ENCODE results near the gene BICRA. TPM values are rescaled to one million over a fixed set of nuclear protein-coding genes. Genes with fewer than 3 reads are reported as not detected.
A peak's percentile ranks its signal among the peaks of the same experiment; 100 is the strongest.

BICRA gene
- total RNA-seq, 3 donors from 2014 or later = 4.2 to 8.3 (median 7.5) TPM

GRCh38 chr19:47619763-47620162 is 10.8 kb downstream of the BICRA start:
- Histone ChIP-seq H3K4me3 (no peak overlapping the region), H3K4me1 (peaks cover 0 to 10% of the 10 kb centered on the region in 2 donors), H3K9me3 (no peaks in the 10 kb centered on the region), H3K36me3 (no peaks in the 10 kb centered on the region), H3K27ac (no peak overlapping the region), H3K27me3 (no peaks in the 10 kb centered on the region)
- DNase-seq (ENCODE audit: low spot score in 2 of 2) = no peak
- TF ChIP-seq POLR2A (IDR thresholded peaks at IDR 0.05) (no peak), POLR2AphosphoS5 (IDR thresholded peaks at IDR 0.05) (no peak), CTCF (IDR thresholded peaks at IDR 0.05) (no peak)
- intact Hi-C loops (cut with DNase I; ENCODE audit: low total_unique reads) = no loop called here

GRCh38 chr19:47623151-47623920 is 14.4 kb downstream of the BICRA start:
- intact Hi-C loops (cut with DNase I; ENCODE audit: low total_unique reads) = no loop called here
- DNase-seq (ENCODE audit: low spot score in 2 of 2) = no peak
- TF ChIP-seq POLR2AphosphoS5 (IDR thresholded peaks at IDR 0.05) (no peak), CTCF (IDR thresholded peaks at IDR 0.05) (no peak), POLR2A (IDR thresholded peaks at IDR 0.05) (no peak)
- no peak overlapping the region for H3K27ac ChIP-seq
- H3K9me3 ChIP-seq = no peaks in the 10 kb centered on the region
- H3K4me1 ChIP-seq = peaks cover 0 to 4% of the 10 kb centered on the region in 2 donors
- no peaks in the 10 kb centered on the region for H3K36me3 ChIP-seq
- no peak overlapping the region for H3K4me3 ChIP-seq
- no peaks in the 10 kb centered on the region for H3K27me3 ChIP-seq

- DNase-seq (ENCODE audit: low spot score in 2 of 2) = no peak
- TF ChIP-seq POLR2AphosphoS5 (IDR thresholded peaks at IDR 0.05) (no peak), CTCF (IDR thresholded peaks at IDR 0.05) (no peak), POLR2A (IDR thresholded peaks at IDR 0.05) (no peak)
- no peak overlapping the region for H3K27ac ChIP-seq
- no peaks in the 10 kb centered on the region for H3K9me3 ChIP-seq
- H3K4me3 ChIP-seq = no peak overlapping the region
- H3K4me1 ChIP-seq = no peaks in the 10 kb centered on the region
- H3K36me3 ChIP-seq = no peaks in the 10 kb centered on the region
- intact Hi-C loops (cut with DNase I; ENCODE audit: low total_unique reads) = no loop called here
- no peaks in the 10 kb centered on the region for H3K27me3 ChIP-seq
Observed at GRCh38 chr19:47623921-47624391, 15.0 kb downstream of the BICRA start.

GRCh38 chr19:47625650-47626049 is 16.7 kb downstream of the BICRA start:
- H3K36me3 ChIP-seq = no peaks in the 10 kb centered on the region
- no peak overlapping the region for H3K4me3 ChIP-seq
- peak overlapping the region; percentile 45 to 81 for H3K27ac ChIP-seq
- DNase-seq (ENCODE audit: low spot score in 2 of 2) = no peak
- intact Hi-C loops (cut with DNase I; ENCODE audit: low total_unique reads) = no loop called here
- H3K27me3 ChIP-seq = no peaks in the 10 kb centered on the region
- H3K4me1 ChIP-seq = no peaks in the 10 kb centered on the region
- TF ChIP-seq POLR2AphosphoS5 (IDR thresholded peaks at IDR 0.05) (no peak), CTCF (IDR thresholded peaks at IDR 0.05) (no peak), POLR2A (IDR thresholded peaks at IDR 0.05) (no peak)
- no peaks in the 10 kb centered on the region for H3K9me3 ChIP-seq

GRCh38 chr19:47626238-47626637 is 17.3 kb downstream of the BICRA start:
- Histone ChIP-seq H3K27ac (peak overlapping the region; percentile 45 to 81), H3K4me1 (no peaks in the 10 kb centered on the region)

More at GRCh38 chr19:47626238-47626637, 17.3 kb downstream of the BICRA start:
- no peaks in the 10 kb centered on the region for H3K27me3 ChIP-seq
- intact Hi-C loops (cut with DNase I; ENCODE audit: low total_unique reads) = no loop called here
- DNase-seq (ENCODE audit: low spot score in 2 of 2) = no peak
- no peaks in the 10 kb centered on the region for H3K9me3 ChIP-seq
- TF ChIP-seq POLR2AphosphoS5 (IDR thresholded peaks at IDR 0.05) (no peak), CTCF (IDR thresholded peaks at IDR 0.05) (no peak), POLR2A (IDR thresholded peaks at IDR 0.05) (no peak)
- no peak overlapping the region for H3K4me3 ChIP-seq
- no peaks in the 10 kb centered on the region for H3K36me3 ChIP-seq
